GM19468 (cell line): Measurements from ENCODE around the gene GRIN2A.

Experiments used
- ATAC-seq: cut with Tn5 transposase; IDR thresholded peaks from one replicate; pipeline ENCODE4 v1.9.1; 2021; ENCODE audit warnings: mild to moderate bottlenecking, moderate library complexity, moderate number of reproducible peaks; ENCODE audit not compliant: unreplicated experiment; ENCODE audit errors: extremely low read depth

GRIN2A gene

GRCh38 chr16:9801651-9802050, 380.6 kb downstream of the GRIN2A start:
- no peak for ATAC-seq

- no peak for ATAC-seq
Observed at GRCh38 chr16:9800186-9800738, 382.0 kb downstream of the GRIN2A start.

GRCh38 chr16:9798952-9799580, 383.2 kb downstream of the GRIN2A start:
- ATAC-seq = no peak

- no peak for ATAC-seq
Observed at GRCh38 chr16:9798474-9798873, 383.8 kb downstream of the GRIN2A start.

- ATAC-seq = no peak
Observed at GRCh38 chr16:9797306-9797705, 384.9 kb downstream of the GRIN2A start.

GRCh38 chr16:9793623-9794022, 388.6 kb downstream of the GRIN2A start:
- no peak for ATAC-seq

GRCh38 chr16:9791556-9791955, 390.7 kb downstream of the GRIN2A start:
- no peak for ATAC-seq

- no peak for ATAC-seq
Observed at GRCh38 chr16:9790199-9790598, 392.0 kb downstream of the GRIN2A start.

GRCh38 chr16:9787717-9788116, 394.5 kb downstream of the GRIN2A start:
- ATAC-seq = no peak

GRCh38 chr16:9780831-9781230, 401.4 kb downstream of the GRIN2A start:
- ATAC-seq = no peak

GRCh38 chr16:9778849-9779248, 403.4 kb downstream of the GRIN2A start:
- ATAC-seq = no peak

GRCh38 chr16:9775998-9776397, 406.2 kb downstream of the GRIN2A start:
- ATAC-seq = no peak

GRCh38 chr16:9773289-9773688, 408.9 kb downstream of the GRIN2A start:
- ATAC-seq = no peak

GRCh38 chr16:9772526-9773225, 409.6 kb downstream of the GRIN2A start:
- no peak for ATAC-seq

GRCh38 chr16:9766891-9767290, 415.3 kb downstream of the GRIN2A start:
- no peak for ATAC-seq

GRCh38 chr16:9763505-9763904, 418.7 kb downstream of the GRIN2A start:
- no peak for ATAC-seq

- no peak for ATAC-seq
Observed at GRCh38 chr16:9761870-9762269, 420.4 kb downstream of the GRIN2A start.

- no peak for ATAC-seq
Observed at GRCh38 chr16:9757687-9758086, 424.5 kb downstream of the GRIN2A start.

- ATAC-seq = no peak
Observed at GRCh38 chr16:9756434-9756833, 425.8 kb downstream of the GRIN2A start.

GRCh38 chr16:9755081-9755480, 427.1 kb downstream of the GRIN2A start:
- no peak for ATAC-seq

- no peak for ATAC-seq
Observed at GRCh38 chr16:9741776-9742175, 440.5 kb downstream of the GRIN2A start.

GRCh38 chr16:9739301-9739700, 442.9 kb downstream of the GRIN2A start:
- no peak for ATAC-seq
